ENCODE data around the gene PEPD. TPM values are rescaled to one million over a fixed set of nuclear protein-coding genes. Genes with fewer than 3 reads are reported as not detected.

Gene PEPD
- total and polyA plus RNA-seq, 4 donors, result 37.3 to 211 (median 117) TPM

DNA sequence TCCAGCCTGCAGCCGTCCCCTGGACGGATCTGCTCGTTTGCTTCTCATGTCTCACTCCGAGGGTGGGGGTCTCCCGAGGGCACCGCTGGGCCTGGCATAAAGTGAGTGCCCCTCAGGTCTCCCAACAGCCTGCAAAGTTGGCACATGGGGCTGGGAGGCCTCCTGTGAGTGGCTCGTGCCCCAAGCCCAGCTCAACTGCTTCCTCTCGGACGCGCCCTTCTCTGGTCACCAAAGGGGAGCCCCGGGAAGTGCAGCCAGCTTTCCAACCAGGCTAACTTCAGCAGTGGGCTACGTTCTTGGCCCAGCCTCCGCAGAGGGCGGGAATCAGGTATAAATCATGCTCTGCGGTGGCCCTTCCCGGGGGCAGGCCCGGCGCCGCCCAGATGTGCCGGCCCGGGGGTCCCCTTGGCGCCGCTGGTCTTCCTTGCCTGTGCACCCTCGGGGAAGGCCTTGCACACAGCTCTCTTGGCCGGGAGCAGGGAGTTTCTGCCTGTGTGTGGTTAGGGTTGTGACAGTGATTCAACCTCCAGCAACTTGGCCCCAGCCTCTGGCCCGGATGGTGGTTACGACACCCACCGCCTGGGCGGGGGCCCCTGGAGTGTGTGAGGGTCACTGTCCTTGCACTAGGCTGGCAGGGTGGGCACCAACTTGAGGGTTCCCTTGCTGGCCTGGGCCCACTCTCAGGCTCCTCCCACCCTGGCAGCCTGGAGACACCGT lies 127.4 kb downstream of the PEPD start (continued):
- peak; percentile 55 for TF ChIP-seq SP1 (IDR thresholded peaks at IDR 0.05)
- no peak for TF ChIP-seq GABPA (IDR thresholded peaks at IDR 0.05 in 1 of 2, conservative IDR thresholded peaks at IDR 0.05 in 1 of 2)

DNA sequence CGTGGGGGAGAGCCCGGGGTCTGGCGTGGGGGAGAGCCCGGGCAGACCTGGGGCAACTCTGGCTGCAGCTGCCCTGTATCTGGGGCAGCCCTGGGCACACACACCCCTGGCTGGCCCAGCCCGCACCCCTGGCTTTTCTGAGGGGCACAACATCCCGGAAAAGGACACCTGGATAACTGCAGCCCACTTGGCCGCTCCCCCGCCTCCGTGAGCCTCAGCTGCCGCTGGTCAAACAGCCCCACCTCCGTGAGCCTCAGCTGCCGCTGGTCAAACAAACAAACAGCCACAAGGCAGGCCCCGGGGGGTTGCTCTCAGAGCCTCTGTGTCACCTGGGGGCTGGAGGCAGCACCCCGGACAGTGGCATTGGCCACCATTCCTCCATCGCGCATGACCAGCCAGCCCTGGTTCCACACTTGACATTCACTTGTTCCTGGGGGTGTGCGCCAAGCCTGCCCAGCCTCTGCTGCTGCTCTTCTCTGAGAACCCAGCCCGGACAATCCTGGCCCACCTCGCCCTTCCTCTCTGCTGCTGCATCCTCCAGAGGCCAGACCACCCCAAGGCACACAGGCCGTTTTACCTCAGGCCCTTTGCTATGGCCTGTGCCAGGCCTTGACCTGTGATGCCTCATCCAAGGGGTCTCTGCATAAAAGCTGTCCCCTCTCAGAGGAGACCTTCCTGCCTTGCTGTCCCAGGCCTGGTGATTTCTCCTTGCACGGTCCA lies 128.1 kb downstream of the PEPD start:
- H3K27ac ChIP-seq (ENCODE audit: low read depth in 1 of 2, low read length in 2 of 2), result peak overlapping the region; percentile 90 to 91
- no peaks in the 10 kb centered on the region for H3K36me3 ChIP-seq (ENCODE audit: control insufficient read depth in 4 of 4, insufficient read depth in 3 of 4, low read depth in 1 of 4, low read length in 3 of 4)
- peaks cover 73 to 98% (median 84%) of the 10 kb centered on the region in 4 donors for H3K4me1 ChIP-seq (ENCODE audit: control insufficient read depth in 4 of 4, insufficient read depth in 4 of 4, low read length in 3 of 4)
- H3K9me3 ChIP-seq (ENCODE audit: control insufficient read depth in 4 of 4, low read length in 3 of 4), result no peaks in the 10 kb centered on the region
- TF ChIP-seq TAF1 (conservative IDR thresholded peaks at IDR 0.05), result no peak
- TF ChIP-seq NR2F2 (IDR thresholded peaks at IDR 0.05), result no peak
- TF ChIP-seq, protein P1, sequence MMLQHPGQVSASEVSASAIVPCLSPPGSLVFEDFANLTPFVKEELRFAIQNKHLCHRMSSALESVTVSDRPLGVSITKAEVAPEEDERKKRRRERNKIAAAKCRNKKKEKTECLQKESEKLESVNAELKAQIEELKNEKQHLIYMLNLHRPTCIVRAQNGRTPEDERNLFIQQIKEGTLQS (IDR thresholded peaks at IDR 0.05), result no peak
- no peak for TF ChIP-seq RXRA (IDR thresholded peaks at IDR 0.05)
- no peak for TF ChIP-seq HNF4A (conservative IDR thresholded peaks at IDR 0.05)
- no peak for TF ChIP-seq JUND (IDR thresholded peaks at IDR 0.05)
- TF ChIP-seq HNF4G (IDR thresholded peaks at IDR 0.05), result no peak
- TF ChIP-seq GABPA (IDR thresholded peaks at IDR 0.05 in 1 of 2, conservative IDR thresholded peaks at IDR 0.05 in 1 of 2), result no peak
- TF ChIP-seq, protein P2, sequence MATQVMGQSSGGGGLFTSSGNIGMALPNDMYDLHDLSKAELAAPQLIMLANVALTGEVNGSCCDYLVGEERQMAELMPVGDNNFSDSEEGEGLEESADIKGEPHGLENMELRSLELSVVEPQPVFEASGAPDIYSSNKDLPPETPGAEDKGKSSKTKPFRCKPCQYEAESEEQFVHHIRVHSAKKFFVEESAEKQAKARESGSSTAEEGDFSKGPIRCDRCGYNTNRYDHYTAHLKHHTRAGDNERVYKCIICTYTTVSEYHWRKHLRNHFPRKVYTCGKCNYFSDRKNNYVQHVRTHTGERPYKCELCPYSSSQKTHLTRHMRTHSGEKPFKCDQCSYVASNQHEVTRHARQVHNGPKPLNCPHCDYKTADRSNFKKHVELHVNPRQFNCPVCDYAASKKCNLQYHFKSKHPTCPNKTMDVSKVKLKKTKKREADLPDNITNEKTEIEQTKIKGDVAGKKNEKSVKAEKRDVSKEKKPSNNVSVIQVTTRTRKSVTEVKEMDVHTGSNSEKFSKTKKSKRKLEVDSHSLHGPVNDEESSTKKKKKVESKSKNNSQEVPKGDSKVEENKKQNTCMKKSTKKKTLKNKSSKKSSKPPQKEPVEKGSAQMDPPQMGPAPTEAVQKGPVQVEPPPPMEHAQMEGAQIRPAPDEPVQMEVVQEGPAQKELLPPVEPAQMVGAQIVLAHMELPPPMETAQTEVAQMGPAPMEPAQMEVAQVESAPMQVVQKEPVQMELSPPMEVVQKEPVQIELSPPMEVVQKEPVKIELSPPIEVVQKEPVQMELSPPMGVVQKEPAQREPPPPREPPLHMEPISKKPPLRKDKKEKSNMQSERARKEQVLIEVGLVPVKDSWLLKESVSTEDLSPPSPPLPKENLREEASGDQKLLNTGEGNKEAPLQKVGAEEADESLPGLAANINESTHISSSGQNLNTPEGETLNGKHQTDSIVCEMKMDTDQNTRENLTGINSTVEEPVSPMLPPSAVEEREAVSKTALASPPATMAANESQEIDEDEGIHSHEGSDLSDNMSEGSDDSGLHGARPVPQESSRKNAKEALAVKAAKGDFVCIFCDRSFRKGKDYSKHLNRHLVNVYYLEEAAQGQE (IDR thresholded peaks at IDR 0.05), result no peak
- no peak for TF ChIP-seq SP1 (IDR thresholded peaks at IDR 0.05)
- no peak for TF ChIP-seq FOXA1 (IDR thresholded peaks at IDR 0.05)
- TF ChIP-seq, protein P3, sequence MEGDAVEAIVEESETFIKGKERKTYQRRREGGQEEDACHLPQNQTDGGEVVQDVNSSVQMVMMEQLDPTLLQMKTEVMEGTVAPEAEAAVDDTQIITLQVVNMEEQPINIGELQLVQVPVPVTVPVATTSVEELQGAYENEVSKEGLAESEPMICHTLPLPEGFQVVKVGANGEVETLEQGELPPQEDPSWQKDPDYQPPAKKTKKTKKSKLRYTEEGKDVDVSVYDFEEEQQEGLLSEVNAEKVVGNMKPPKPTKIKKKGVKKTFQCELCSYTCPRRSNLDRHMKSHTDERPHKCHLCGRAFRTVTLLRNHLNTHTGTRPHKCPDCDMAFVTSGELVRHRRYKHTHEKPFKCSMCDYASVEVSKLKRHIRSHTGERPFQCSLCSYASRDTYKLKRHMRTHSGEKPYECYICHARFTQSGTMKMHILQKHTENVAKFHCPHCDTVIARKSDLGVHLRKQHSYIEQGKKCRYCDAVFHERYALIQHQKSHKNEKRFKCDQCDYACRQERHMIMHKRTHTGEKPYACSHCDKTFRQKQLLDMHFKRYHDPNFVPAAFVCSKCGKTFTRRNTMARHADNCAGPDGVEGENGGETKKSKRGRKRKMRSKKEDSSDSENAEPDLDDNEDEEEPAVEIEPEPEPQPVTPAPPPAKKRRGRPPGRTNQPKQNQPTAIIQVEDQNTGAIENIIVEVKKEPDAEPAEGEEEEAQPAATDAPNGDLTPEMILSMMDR (IDR thresholded peaks at IDR 0.05; ENCODE audit: low read depth, low read length, missing input control), result no peak
- TF ChIP-seq EGR1 (IDR thresholded peaks at IDR 0.05; ENCODE audit: low read depth in 2 of 2), result no peak
- no peak for TF ChIP-seq RAD21 (IDR thresholded peaks at IDR 0.05)
- TF ChIP-seq, protein P4, sequence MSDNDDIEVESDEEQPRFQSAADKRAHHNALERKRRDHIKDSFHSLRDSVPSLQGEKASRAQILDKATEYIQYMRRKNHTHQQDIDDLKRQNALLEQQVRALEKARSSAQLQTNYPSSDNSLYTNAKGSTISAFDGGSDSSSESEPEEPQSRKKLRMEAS (IDR thresholded peaks at IDR 0.05), result no peak
- TF ChIP-seq FOXA2 (IDR thresholded peaks at IDR 0.05), result no peak
- TF ChIP-seq, protein P5, sequence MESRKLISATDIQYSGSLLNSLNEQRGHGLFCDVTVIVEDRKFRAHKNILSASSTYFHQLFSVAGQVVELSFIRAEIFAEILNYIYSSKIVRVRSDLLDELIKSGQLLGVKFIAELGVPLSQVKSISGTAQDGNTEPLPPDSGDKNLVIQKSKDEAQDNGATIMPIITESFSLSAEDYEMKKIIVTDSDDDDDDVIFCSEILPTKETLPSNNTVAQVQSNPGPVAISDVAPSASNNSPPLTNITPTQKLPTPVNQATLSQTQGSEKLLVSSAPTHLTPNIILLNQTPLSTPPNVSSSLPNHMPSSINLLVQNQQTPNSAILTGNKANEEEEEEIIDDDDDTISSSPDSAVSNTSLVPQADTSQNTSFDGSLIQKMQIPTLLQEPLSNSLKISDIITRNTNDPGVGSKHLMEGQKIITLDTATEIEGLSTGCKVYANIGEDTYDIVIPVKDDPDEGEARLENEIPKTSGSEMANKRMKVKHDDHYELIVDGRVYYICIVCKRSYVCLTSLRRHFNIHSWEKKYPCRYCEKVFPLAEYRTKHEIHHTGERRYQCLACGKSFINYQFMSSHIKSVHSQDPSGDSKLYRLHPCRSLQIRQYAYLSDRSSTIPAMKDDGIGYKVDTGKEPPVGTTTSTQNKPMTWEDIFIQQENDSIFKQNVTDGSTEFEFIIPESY (IDR thresholded peaks at IDR 0.05), result no peak
- no peak for TF ChIP-seq YY1 (IDR thresholded peaks at IDR 0.05)
- no peak overlapping the region for H3K4me3 ChIP-seq (ENCODE audit: low read depth in 1 of 3, low read length in 3 of 3)
- 47% methylated on average over 21 of the region's 21 CpGs for WGBS
- no peak for DNase-seq (ENCODE audit: low spot score)
- H3K9ac ChIP-seq (ENCODE audit: low read depth in 1 of 2, low read length in 2 of 2), result peak overlapping the region in 1 of 2 donors; percentile 13
- no peaks in the 10 kb centered on the region for H3K27me3 ChIP-seq (ENCODE audit: control insufficient read depth in 4 of 4, insufficient read depth in 4 of 4, low read length in 3 of 4)

All from liver (tissue), 9 donors.